ENCODE results near the gene REEP6.

The REEP6 gene

DNA sequence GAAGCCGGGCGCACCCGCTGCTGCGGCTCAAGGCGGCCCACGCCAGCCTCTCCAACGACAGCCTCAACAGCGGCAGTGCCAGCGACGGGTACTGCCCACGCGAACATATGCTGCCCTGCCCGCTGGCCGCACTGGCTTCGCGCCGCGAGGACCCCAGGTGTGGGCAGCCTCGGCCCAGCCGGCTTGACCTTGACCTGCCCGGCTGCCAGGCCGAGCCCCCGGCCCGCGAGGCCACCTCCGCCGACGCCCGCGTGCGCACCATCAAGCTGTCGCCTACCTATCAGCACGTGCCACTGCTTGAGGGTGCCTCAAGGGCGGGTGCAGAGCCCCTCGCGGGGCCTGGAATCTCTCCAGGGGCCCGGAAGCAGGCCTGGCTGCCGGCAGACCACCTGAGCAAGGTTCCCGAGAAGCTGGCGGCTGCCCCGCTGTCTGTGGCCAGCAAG, 24.9 kb upstream of the REEP6 start:
- TF ChIP-seq, protein P1, sequence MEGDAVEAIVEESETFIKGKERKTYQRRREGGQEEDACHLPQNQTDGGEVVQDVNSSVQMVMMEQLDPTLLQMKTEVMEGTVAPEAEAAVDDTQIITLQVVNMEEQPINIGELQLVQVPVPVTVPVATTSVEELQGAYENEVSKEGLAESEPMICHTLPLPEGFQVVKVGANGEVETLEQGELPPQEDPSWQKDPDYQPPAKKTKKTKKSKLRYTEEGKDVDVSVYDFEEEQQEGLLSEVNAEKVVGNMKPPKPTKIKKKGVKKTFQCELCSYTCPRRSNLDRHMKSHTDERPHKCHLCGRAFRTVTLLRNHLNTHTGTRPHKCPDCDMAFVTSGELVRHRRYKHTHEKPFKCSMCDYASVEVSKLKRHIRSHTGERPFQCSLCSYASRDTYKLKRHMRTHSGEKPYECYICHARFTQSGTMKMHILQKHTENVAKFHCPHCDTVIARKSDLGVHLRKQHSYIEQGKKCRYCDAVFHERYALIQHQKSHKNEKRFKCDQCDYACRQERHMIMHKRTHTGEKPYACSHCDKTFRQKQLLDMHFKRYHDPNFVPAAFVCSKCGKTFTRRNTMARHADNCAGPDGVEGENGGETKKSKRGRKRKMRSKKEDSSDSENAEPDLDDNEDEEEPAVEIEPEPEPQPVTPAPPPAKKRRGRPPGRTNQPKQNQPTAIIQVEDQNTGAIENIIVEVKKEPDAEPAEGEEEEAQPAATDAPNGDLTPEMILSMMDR (IDR thresholded peaks at IDR 0.05; ENCODE audit: low read depth, low read length, missing control alignments), result no peak
- DNase-seq (ENCODE audit: low read depth), result no peak
- in situ Hi-C loops (cut with HindIII; ENCODE audit: low sequenced_read_pairs), result no loop called here
- no peak overlapping the region for H3K4me3 ChIP-seq (ENCODE audit: low read depth, low read length)

DNA sequence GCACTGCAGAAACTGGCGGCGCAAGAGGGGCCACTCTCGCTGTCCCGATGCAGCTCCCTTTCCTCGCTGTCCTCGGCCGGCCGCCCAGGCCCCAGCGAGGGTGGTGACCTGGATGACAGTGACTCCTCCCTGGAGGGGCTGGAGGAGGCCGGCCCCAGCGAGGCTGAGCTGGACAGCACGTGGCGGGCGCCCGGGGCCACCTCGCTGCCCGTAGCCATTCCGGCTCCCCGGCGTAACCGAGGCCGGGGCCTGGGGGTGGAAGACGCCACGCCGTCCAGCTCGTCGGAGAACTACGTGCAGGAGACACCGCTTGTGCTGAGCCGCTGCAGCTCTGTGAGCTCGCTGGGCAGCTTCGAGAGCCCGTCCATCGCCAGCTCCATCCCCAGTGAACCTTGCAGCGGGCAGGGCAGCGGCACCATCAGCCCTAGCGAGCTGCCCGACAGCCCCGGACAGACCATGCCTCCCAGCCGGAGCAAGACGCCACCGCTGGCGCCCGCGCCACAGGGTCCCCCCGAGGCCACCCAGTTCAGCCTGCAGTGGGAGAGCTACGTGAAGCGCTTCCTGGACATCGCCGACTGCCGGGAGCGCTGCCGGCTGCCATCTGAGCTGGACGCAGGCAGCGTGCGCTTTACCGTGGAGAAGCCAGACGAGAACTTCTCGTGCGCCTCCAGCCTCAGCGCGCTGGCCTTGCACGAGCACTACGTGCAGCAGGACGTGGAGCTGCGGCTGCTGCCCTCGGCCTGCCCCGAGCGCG, 24.3 kb upstream of the REEP6 start:
- no peak for DNase-seq (ENCODE audit: low read depth)
- TF ChIP-seq, protein P1 (IDR thresholded peaks at IDR 0.05; ENCODE audit: low read depth, low read length, missing control alignments), result no peak
- no peak overlapping the region for H3K4me3 ChIP-seq (ENCODE audit: low read depth, low read length)
- in situ Hi-C loops (cut with HindIII; ENCODE audit: low sequenced_read_pairs), result no loop called here

DNA sequence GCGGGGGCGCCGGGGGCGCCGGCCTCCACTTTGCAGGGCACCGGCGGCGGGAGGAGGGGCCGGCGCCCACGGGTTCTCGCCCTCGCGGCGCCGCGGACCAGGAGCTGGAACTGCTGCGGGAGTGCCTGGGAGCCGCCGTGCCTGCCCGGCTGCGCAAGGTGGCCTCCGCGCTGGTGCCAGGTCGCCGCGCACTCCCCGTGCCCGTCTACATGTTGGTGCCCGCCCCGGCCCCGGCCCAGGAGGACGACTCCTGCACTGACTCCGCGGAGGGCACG, 23.8 kb upstream of the REEP6 start:
- TF ChIP-seq, protein P1 (IDR thresholded peaks at IDR 0.05; ENCODE audit: low read depth, low read length, missing control alignments), result no peak

DNA sequence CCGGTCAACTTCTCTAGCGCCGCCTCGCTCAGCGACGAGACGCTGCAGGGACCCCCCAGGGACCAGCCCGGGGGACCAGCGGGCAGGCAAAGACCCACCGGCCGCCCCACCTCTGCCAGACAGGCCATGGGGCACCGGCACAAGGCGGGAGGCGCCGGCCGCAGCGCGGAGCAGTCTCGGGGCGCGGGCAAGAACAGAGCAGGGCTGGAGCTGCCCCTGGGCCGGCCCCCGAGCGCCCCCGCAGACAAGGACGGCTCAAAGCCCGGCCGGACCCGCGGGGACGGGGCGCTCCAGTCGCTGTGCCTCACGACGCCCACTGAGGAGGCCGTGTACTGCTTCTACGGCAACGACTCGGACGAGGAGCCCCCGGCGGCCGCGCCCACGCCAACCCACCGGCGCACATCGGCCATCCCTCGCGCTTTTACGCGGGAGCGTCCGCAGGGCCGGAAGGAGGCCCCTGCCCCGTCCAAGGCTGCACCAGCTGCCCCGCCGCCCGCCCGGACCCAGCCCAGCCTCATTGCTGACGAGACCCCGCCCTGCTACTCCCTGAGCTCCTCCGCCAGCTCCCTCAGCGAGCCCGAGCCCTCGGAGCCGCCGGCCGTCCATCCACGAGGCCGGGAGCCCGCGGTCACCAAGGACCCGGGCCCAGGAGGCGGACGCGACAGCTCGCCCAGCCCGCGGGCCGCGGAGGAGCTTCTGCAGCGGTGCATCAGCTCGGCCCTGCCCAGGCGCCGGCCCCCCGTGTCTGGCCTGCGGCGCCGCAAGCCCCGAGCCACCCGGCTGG, 23.3 kb upstream of the REEP6 start:
- in situ Hi-C loops (cut with HindIII; ENCODE audit: low sequenced_read_pairs), result no loop called here
- TF ChIP-seq, protein P1 (IDR thresholded peaks at IDR 0.05; ENCODE audit: low read depth, low read length, missing control alignments), result no peak
- no peak overlapping the region for H3K4me3 ChIP-seq (ENCODE audit: low read depth, low read length)
- no peak for DNase-seq (ENCODE audit: low read depth)

More for the DNA sequence above, 23.8 kb upstream of the REEP6 start:
- DNase-seq (ENCODE audit: low read depth), result no peak
- in situ Hi-C loops (cut with HindIII; ENCODE audit: low sequenced_read_pairs), result no loop called here
- no peak overlapping the region for H3K4me3 ChIP-seq (ENCODE audit: low read depth, low read length)

DNA sequence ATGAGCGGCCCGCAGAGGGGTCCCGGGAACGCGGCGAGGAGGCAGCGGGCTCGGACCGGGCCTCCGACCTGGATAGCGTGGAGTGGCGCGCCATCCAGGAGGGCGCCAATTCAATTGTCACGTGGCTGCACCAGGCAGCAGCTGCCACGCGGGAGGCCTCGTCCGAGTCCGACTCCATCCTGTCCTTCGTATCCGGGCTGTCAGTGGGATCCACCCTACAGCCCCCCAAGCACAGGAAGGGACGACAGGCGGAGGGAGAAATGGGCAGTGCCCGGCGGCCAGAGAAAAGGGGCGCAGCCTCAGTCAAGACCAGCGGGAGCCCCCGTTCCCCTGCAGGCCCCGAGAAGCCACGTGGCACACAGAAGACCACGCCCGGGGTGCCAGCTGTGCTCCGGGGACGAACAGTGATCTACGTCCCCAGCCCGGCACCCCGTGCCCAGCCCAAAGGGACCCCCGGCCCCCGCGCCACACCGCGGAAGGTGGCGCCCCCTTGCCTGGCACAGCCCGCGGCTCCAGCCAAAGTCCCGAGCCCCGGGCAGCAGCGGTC, 22.6 kb upstream of the REEP6 start:
- DNase-seq (ENCODE audit: low read depth), result no peak
- TF ChIP-seq, protein P1 (IDR thresholded peaks at IDR 0.05; ENCODE audit: low read depth, low read length, missing control alignments), result no peak
- H3K4me3 ChIP-seq (ENCODE audit: low read depth, low read length), result no peak overlapping the region
- in situ Hi-C loops (cut with HindIII; ENCODE audit: low sequenced_read_pairs), result no loop called here

DNA sequence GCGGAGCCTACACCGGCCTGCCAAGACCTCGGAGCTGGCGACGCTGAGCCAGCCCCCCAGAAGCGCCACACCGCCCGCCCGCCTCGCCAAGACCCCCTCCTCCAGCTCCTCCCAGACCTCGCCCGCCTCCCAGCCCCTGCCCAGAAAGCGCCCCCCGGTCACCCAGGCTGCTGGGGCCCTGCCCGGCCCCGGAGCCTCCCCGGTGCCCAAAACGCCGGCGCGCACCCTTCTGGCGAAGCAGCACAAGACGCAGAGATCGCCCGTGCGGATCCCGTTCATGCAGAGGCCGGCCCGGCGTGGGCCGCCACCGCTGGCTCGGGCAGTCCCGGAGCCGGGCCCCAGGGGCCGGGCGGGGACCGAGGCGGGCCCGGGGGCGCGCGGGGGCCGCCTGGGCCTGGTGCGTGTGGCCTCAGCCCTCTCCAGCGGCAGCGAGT, 22.1 kb upstream of the REEP6 start:
- TF ChIP-seq, protein P1 (IDR thresholded peaks at IDR 0.05; ENCODE audit: low read depth, low read length, missing control alignments), result no peak
- no peak overlapping the region for H3K4me3 ChIP-seq (ENCODE audit: low read depth, low read length)
- no peak for DNase-seq (ENCODE audit: low read depth)
- in situ Hi-C loops (cut with HindIII; ENCODE audit: low sequenced_read_pairs), result no loop called here

All from astrocyte of the cerebellum (primary cell).